ENCODE measurements around the gene CLTB.

CLTB gene

DNA sequence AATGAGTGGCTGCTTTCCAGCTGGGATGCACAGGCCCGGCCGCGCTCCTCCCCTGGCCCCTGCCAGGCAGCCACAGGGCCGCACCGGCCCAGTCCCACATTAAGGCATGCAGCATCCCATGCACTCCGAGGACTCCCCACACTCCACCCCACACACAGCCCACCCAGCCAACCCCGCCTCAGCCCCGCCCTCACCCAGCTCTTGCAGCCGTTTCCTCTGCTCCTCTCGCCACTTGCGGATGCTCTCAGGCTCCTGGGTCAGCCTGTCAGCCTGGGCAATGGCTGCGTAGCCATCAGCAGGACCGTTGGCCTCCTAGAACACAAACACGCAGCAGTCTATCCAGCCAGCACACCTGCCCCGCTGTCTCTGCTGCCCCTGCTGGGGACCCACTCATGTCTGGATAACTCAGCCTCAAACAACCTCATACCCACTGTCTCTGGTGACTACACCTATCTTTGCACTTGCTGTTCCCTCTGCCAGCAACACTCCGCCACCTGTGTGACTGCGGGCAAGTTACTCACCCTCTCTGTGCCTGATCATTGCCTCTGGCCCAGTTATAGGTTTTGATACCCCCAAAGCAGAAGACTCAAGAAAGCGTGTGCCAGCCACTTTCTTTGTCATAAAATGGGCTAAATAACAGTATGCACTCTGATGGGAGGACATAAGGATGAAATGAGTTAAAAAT lies 18.5 kb downstream of the CLTB start:
- TF ChIP-seq, protein P1, sequence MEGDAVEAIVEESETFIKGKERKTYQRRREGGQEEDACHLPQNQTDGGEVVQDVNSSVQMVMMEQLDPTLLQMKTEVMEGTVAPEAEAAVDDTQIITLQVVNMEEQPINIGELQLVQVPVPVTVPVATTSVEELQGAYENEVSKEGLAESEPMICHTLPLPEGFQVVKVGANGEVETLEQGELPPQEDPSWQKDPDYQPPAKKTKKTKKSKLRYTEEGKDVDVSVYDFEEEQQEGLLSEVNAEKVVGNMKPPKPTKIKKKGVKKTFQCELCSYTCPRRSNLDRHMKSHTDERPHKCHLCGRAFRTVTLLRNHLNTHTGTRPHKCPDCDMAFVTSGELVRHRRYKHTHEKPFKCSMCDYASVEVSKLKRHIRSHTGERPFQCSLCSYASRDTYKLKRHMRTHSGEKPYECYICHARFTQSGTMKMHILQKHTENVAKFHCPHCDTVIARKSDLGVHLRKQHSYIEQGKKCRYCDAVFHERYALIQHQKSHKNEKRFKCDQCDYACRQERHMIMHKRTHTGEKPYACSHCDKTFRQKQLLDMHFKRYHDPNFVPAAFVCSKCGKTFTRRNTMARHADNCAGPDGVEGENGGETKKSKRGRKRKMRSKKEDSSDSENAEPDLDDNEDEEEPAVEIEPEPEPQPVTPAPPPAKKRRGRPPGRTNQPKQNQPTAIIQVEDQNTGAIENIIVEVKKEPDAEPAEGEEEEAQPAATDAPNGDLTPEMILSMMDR (conservative IDR thresholded peaks at IDR 0.05), result no peak
- no peak overlapping the region for H3K27ac ChIP-seq

DNA sequence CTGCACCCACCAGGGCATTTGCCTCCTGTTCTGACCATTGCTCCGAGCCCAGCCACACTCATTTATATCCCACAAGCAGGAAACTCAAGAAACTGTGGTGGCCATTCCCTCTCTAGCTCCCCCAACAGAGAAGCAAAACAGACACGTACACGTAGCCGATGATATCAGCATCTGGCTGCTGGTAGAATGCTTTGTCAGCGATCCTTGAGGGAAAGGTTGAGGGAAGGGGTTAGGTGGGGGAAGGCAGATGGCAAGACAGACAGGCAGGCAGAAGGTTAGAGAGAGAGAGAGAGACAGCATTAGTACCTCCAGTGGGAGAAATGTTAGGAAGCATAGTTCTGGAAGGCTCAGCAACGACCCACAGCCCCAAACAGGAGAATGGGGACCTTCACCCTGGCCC lies 20.0 kb downstream of the CLTB start:
- TF ChIP-seq, protein P1 (conservative IDR thresholded peaks at IDR 0.05), result no peak

DNA sequence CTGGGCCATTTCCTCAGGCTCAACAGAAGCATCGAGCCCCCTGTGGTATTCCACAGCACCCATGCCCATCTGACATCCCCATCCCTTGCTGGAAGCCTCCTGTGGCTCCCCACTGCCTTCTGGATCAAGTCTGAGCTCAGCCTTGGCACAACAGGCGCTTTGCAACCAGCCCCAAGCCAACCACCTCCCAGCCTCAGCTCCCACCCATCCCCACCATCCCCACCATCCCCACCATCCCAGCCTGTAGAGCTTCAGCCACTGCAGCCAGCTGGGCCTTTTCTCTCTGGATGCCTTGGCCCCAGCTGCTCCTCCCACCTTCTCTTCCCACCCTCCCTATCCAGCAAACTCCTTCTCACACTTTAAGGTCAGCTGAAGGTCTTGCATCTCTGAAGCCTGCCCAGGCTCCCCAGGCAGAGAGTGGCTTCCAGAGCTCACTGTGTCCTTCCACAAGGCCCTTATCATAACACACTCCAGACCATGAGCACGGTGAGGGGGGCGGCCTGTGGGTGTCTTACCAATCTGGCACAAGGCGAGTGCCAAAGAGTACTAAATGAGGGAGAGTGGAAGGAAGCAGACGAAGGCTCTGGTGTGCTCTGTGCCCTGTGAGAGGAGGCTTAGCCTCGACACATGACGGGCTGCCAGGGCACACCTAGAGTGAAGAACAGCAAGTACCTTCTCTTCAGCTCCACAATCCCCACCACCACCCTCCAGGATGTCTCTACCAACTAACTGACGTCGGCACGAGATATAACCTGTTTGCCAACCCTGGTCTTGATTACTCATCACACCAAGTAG lies 21.3 kb downstream of the CLTB start:
- TF ChIP-seq, protein P1 (conservative IDR thresholded peaks at IDR 0.05), result no peak
- no peak overlapping the region for H3K27ac ChIP-seq

More for the DNA sequence above, 20.0 kb downstream of the CLTB start:
- H3K27ac ChIP-seq, result no peak overlapping the region

DNA sequence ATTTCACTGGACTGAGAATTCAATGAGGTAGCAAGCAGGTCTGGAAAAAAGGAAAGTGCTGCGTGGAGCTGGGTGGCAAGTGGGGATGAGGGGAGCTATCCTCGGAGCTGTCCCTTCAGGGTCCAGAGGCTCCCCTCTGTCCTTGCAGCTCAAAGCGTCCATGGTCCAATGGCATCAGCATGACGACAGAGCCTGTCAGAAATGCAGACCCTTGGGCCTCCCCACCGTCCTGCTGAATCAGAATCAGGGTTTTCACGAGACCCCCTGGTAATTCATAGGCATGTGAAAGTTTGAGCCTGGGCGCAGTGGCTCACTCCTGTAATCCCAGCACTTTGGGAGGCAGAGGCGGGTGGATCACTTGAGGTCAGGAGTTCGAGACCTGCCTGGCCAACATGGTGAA lies 22.2 kb downstream of the CLTB start:
- TF ChIP-seq, protein P1 (conservative IDR thresholded peaks at IDR 0.05), result no peak
- no peak overlapping the region for H3K27ac ChIP-seq

DNA sequence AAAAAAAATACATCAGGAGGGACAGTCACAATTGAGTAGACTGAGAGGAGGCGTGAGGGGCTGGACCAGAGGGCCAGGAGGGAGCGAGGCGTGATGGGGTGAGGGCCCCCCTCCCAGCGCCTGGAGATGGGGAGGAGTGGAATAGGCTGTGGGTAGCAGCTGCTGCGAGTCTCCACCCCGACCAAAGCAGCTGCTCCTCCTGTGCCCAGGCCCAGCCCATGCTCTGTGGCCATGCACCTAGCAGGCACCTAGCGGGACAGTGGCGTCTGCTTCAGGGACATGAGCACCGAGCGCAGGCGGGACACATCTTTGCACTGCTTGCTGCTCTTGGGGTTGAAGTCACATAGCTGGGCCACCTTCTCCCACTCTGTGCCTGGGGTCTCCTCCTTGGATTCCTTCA lies 23.8 kb downstream of the CLTB start:
- TF ChIP-seq, protein P1 (conservative IDR thresholded peaks at IDR 0.05), result no peak
- no peak overlapping the region for H3K27ac ChIP-seq

DNA sequence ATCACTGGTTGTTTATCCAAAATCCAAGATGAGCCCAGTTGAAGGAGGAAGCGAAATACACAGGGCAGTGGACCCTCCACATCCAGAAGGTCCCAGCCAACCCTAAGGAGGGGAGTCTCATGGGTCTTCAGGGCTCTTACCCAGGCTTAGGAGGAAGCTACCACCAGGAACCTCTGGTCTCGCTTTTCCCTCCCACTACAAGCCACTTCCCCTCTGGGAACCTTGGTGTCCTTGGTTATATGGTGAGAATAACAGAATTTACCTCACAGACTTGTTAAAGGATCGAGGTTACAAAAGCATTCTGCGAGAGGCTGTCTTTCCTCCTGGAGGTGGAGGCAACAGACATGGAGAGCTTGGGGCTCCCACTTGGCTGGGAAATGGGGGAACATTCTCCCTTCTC lies 24.3 kb downstream of the CLTB start:
- TF ChIP-seq, protein P1 (conservative IDR thresholded peaks at IDR 0.05), result no peak
- no peak overlapping the region; the same call in 1 of the 2 replicates for H3K27ac ChIP-seq

DNA sequence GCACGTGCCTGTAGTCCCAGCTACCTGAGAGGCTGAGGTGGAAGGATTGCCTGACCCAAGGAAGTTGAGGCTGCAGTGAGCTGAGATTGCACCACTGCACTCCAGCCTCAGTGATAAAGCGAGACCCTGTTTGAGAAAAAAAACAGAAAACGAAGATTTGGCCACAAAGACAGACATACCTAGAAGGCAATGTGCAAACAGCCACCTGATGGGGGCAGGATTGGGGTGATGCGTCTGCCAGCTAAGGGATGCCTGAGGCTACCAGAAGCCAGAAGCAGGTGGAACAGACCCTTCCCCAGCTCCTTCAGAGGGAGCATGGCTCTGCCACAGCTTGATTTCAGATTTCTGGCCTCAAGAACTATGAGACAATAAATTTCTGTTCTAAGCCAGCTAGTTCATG lies 24.9 kb downstream of the CLTB start:
- TF ChIP-seq, protein P1 (conservative IDR thresholded peaks at IDR 0.05), result no peak
- H3K27ac ChIP-seq, result no peak overlapping the region; the same call in 1 of the 2 replicates
